Caco-2 (cell line): ENCODE data around the gene CUL3. TPM values are rescaled to one million over a fixed set of nuclear protein-coding genes. Genes with fewer than 3 reads are reported as not detected.
"Not testable (repeated sequence)": the region's sequence is repeated elsewhere in the genome, so short reads cannot be mapped to it uniquely, and the experiment has no call there.

Source experiments
- BruUV-seq: library from RNA; stranded (reverse); fragments of 400-500 nt; replicated peaks from 2 replicates; lab custom pipeline; 2021; lab: Mats Ljungman, UMichigan
- CTCF ChIA-PET: fragments of 300-600 bp; sonication (Branson Sonifier 250); formaldehyde crosslinking; loops from one replicate; lab custom pipeline; 2022; ENCODE audit warnings: antibody characterized with exemption; lab: Charles Lee
- POLR2A ChIA-PET: fragments of 300-600 bp; sonication (Branson Sonifier 250); formaldehyde crosslinking; loops from one replicate; lab custom pipeline; 2022; ENCODE audit warnings: antibody characterized with exemption; lab: Charles Lee
- DNase-seq, 2 experiments: peaks; one replicate each; pipeline versions ENCODE4 v3.0.0 to v3.0.0-alpha.2; 2020 to 2022
- H3K27me3 ChIP-seq: replicated peaks from 2 replicates; pipeline ENCODE4 v1.6.0; 2011; ENCODE audit warnings: low read length; ENCODE audit not compliant: control insufficient read depth, insufficient read depth
- H3K36me3 ChIP-seq: 2 replicates; pipeline ENCODE4 v1.5.1; 2011; ENCODE audit warnings: low read length; ENCODE audit not compliant: control insufficient read depth, insufficient read depth
- H3K4me1 ChIP-seq: fragments of 250-450 bp; sonication (Bioruptor Pico); 2 replicates; pipeline ENCODE4 v1.5.1; 2020; ENCODE audit warnings: mild to moderate bottlenecking
- H3K4me3 ChIP-seq: 2 replicates; pipeline ENCODE4 v1.5.1; 2011; ENCODE audit warnings: low read depth, mild to moderate bottlenecking, control low read depth, low read length
- H3K9me3 ChIP-seq: fragments of 250-450 bp; sonication (Bioruptor Pico); 2 replicates; pipeline ENCODE4 v1.5.1; 2020; ENCODE audit warnings: mild to moderate bottlenecking, moderate library complexity
- H3K27ac Mint-ChIP-seq: one replicate; pipeline ENCODE4 v1.8.0; 2022; ENCODE audit warnings: mixed read lengths; ENCODE audit not compliant: unreplicated experiment
- H3K27me3 Mint-ChIP-seq: one replicate; pipeline ENCODE4 v1.8.0; 2022; ENCODE audit warnings: mixed read lengths; ENCODE audit not compliant: insufficient read depth, unreplicated experiment
- H3K36me3 Mint-ChIP-seq: one replicate; pipeline ENCODE4 v1.8.0; 2022; ENCODE audit warnings: mild to moderate bottlenecking, mixed read lengths; ENCODE audit not compliant: insufficient read depth, unreplicated experiment
- H3K4me1 Mint-ChIP-seq: one replicate; pipeline ENCODE4 v1.8.0; 2022; ENCODE audit warnings: low read depth, mixed read lengths; ENCODE audit not compliant: unreplicated experiment
- H3K4me3 Mint-ChIP-seq: one replicate; pipeline ENCODE4 v1.8.0; 2022; ENCODE audit warnings: mild to moderate bottlenecking, moderate library complexity, mixed read lengths; ENCODE audit not compliant: unreplicated experiment
- H3K9me3 Mint-ChIP-seq: one replicate; pipeline ENCODE4 v1.8.0; 2022; ENCODE audit warnings: mixed read lengths; ENCODE audit not compliant: unreplicated experiment
- intact Hi-C: fragments of 100-400 bp; cut with micrococcal nuclease; formaldehyde crosslinking; loops from one replicate; pipeline ENCODE4 v1.10.0; 2022; ENCODE audit not compliant: unreplicated experiment
- total RNA-seq: library from RNA; stranded (reverse); gene quantifications from 2 replicates; pipeline ENCODE4 v1.2.3, GENCODE V29; 2022
- TF ChIP-seq, protein P1 (sequence below), 2 experiments: fragments of 200-600 bp in 1 of 2; IDR thresholded peaks; 1 replicate in 1 of 2; 2 replicates in 1 of 2; pipeline versions ENCODE4 v1.5.1 to v1.8.0; 2011 to 2022; ENCODE audit warnings: antibody characterized with exemption in 1 of 2, control low read depth in 1 of 2, inconsistent platforms in 1 of 2, low read depth in 1 of 2, low read length in 1 of 2, mild to moderate bottlenecking in 1 of 2, moderate library complexity in 1 of 2; ENCODE audit not compliant: insufficient read depth in 1 of 2, severe bottlenecking in 1 of 2, unreplicated experiment in 1 of 2

CUL3 gene
- total RNA-seq, 1 experiment from 2014 or later, result 66.3 TPM

DNA sequence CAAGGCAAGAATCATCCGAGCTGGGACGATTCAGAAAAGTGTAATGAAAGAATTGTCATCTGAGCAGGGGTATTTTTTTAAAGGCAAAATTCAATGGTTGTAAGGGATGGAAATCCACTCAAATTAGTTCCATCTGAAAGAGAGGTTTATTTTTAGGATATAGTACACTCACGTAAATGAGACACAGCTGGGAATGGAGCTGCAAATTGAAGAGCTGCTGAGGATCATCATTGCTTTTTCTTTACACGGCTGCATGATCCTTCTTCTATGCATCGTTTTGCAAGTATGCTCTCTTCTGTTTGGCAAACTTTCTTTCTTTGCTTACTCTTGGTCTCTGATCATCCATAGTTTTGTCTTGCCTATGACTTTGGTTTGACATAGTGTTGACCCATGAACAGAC is 27.4 kb upstream of the CUL3 start:
- no peaks in the 10 kb centered on the region for H3K9me3 ChIP-seq
- no TSS peak for BruUV-seq
- ChIA-PET POLR2A (no interaction called here), CTCF (no interaction called here)
- intact Hi-C loops, result loop anchor here (2.0 kb wide), 1 partner anchor 34 kb away; no protein-coding TSS in a partner anchor
- TF ChIP-seq, protein P1, sequence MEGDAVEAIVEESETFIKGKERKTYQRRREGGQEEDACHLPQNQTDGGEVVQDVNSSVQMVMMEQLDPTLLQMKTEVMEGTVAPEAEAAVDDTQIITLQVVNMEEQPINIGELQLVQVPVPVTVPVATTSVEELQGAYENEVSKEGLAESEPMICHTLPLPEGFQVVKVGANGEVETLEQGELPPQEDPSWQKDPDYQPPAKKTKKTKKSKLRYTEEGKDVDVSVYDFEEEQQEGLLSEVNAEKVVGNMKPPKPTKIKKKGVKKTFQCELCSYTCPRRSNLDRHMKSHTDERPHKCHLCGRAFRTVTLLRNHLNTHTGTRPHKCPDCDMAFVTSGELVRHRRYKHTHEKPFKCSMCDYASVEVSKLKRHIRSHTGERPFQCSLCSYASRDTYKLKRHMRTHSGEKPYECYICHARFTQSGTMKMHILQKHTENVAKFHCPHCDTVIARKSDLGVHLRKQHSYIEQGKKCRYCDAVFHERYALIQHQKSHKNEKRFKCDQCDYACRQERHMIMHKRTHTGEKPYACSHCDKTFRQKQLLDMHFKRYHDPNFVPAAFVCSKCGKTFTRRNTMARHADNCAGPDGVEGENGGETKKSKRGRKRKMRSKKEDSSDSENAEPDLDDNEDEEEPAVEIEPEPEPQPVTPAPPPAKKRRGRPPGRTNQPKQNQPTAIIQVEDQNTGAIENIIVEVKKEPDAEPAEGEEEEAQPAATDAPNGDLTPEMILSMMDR (IDR thresholded peaks at IDR 0.05; ENCODE audit: insufficient read depth in 1 of 2, low read depth in 1 of 2, low read length in 1 of 2, severe bottlenecking in 1 of 2, unreplicated experiment in 1 of 2), result no peak
- H3K36me3 Mint-ChIP-seq, result no peaks in the 10 kb centered on the region
- H3K4me3 ChIP-seq, result no peak overlapping the region
- H3K4me1 ChIP-seq, result no peaks in the 10 kb centered on the region
- no peak for DNase-seq
- H3K27me3 ChIP-seq, result no peaks in the 10 kb centered on the region
- H3K4me1 Mint-ChIP-seq, result no peaks in the 10 kb centered on the region
- H3K9me3 Mint-ChIP-seq, result no peaks in the 10 kb centered on the region
- H3K36me3 ChIP-seq, result no peaks in the 10 kb centered on the region
- H3K27ac Mint-ChIP-seq, result no peak overlapping the region
- H3K4me3 Mint-ChIP-seq, result no peak overlapping the region
- H3K27me3 Mint-ChIP-seq, result no peaks in the 10 kb centered on the region

DNA sequence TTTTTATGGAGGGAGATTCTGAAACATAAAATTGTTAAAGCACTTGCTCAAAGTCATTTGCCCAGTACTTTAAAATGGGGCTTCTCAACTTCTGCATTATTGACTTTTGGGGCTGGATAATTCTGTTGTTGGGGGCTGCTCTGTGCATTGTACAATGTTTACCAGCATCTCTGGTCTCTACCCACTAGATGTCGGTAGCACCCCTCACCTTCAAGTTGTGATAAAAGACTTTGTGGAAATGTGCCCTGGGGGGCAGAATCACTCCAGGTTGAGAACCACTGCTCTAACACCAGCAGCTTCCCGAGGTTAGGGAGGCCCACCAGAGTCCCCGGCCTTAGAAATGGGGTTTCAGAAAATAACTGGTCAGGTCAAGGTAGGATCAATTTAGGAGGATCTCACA is 26.8 kb upstream of the CUL3 start:
- BruUV-seq, result no TSS peak
- Mint-ChIP-seq H3K4me1 (no peaks in the 10 kb centered on the region), H3K27ac (no peak overlapping the region), H3K27me3 (no peaks in the 10 kb centered on the region), H3K4me3 (no peak overlapping the region), H3K9me3 (no peaks in the 10 kb centered on the region), H3K36me3 (no peaks in the 10 kb centered on the region)
- no peaks in the 10 kb centered on the region for H3K36me3 ChIP-seq
- no peaks in the 10 kb centered on the region for H3K9me3 ChIP-seq
- POLR2A ChIA-PET, result no interaction called here
- CTCF ChIA-PET, result no interaction called here
- intact Hi-C loops, result loop anchor here (2.0 kb wide), 1 partner anchor 35 kb away; no protein-coding TSS in a partner anchor
- no peak for DNase-seq
- no peaks in the 10 kb centered on the region for H3K27me3 ChIP-seq
- TF ChIP-seq, protein P1 (IDR thresholded peaks at IDR 0.05; ENCODE audit: insufficient read depth in 1 of 2, low read depth in 1 of 2, low read length in 1 of 2, severe bottlenecking in 1 of 2, unreplicated experiment in 1 of 2), result no peak
- H3K4me3 ChIP-seq, result no peak overlapping the region
- no peaks in the 10 kb centered on the region for H3K4me1 ChIP-seq

DNA sequence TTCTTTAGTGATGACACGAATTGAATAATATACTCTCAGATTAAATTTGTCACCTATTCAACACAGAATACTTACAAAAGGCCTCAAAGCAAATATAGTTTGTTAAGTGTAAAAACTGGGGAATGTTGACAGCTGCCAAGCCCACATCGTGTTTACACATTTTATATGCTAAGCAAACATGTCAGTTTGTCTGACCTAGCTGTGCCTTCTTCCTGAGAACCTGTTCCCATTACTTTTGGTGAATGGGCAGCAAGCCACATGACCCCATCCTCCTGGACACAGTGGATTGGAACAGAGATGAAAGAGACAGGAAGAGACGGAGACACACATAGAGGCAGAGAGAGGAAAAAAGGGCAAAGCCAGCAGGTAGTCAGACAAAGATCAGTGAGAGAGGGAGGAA is 22.9 kb upstream of the CUL3 start:
- no TSS peak for BruUV-seq
- Histone ChIP-seq H3K9me3 (no peaks in the 10 kb centered on the region), H3K27me3 (no peaks in the 10 kb centered on the region), H3K36me3 (no peaks in the 10 kb centered on the region), H3K4me1 (no peaks in the 10 kb centered on the region), H3K4me3 (no peak overlapping the region)
- Mint-ChIP-seq H3K36me3 (no peaks in the 10 kb centered on the region), H3K27ac (no peak overlapping the region), H3K4me3 (no peak overlapping the region), H3K9me3 (no peaks in the 10 kb centered on the region), H3K4me1 (no peaks in the 10 kb centered on the region), H3K27me3 (no peaks in the 10 kb centered on the region)
- CTCF ChIA-PET, result no interaction called here
- intact Hi-C loops, result no loop called here
- no peak for DNase-seq
- POLR2A ChIA-PET, result no interaction called here
- TF ChIP-seq, protein P1 (IDR thresholded peaks at IDR 0.05; ENCODE audit: insufficient read depth in 1 of 2, low read depth in 1 of 2, low read length in 1 of 2, severe bottlenecking in 1 of 2, unreplicated experiment in 1 of 2), result no peak

DNA sequence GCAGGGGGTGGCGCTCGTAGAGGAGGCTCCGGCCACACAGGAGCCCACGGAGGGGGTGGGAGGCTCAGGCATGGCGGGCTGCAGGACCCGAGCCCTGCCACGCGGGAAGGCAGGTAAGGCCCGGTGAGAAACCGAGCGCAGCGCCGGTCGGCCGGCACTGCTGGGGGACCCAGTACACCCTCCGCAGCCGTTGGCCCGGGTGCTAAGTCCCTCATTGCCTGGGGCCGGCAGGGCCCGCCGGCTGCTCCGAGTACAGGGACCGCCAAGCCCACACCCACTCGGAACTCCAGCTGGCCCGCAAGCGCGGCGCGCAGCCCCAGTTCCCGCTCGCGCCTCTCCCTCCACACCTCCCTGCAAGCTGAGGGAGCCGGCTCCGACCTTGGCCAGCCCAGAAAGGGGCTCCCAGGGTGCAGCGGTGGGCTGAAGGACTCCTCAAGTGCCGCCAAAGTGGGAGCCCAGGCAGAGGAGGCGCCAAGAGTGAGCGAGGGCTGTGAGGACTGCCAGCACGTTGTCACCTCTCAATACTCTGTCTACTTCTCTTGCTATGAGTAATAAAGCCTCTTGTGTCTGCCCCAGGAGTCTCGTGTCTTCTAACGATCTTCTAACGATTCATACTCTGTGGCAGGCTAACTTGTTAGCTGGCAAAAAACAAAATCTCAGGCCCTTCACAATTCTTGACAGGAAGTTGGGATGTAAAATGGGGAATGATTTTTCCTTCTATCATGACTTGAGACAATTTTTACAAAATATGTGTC is 18.8 kb upstream of the CUL3 start:
- H3K36me3 Mint-ChIP-seq, POLR2A ChIA-PET, H3K4me3 Mint-ChIP-seq, H3K36me3 ChIP-seq, intact Hi-C loops, BruUV-seq, CTCF ChIA-PET, H3K27ac Mint-ChIP-seq, H3K4me1 Mint-ChIP-seq, H3K4me1 ChIP-seq, H3K4me3 ChIP-seq, H3K27me3 ChIP-seq, H3K27me3 Mint-ChIP-seq, DNase-seq, H3K9me3 ChIP-seq, H3K9me3 Mint-ChIP-seq: not testable (repeated sequence)

DNA sequence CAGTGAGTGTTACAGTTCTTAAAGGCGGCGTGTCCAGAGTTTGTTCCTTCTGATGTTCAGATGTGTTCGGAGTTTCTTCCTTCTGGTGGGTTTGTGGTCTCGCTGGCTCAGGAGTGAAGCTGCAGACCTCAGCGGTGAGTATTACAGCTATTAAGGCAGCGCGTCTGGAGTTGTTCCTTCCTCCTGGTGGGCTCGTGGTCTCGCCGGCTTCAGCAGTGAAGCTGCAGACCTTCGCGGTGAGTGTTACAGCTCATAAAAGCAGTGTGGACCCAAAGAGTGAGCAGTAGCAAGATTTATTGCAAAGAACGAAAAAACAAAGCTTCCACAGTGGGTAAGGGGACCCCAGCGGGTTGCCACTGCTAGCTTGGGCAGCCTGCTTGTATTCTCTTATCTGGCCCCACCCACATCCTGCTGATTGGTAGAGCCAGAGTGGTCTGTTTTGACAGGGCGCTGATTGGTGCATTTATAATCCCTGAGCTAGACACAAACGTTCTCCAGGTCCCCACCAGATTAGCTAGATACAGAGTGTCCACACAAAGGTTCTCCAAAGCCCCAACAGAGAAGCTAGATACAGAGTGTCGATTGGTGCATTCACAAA is 17.7 kb upstream of the CUL3 start:
- H3K9me3 ChIP-seq, DNase-seq, BruUV-seq, H3K9me3 Mint-ChIP-seq, H3K4me1 ChIP-seq, POLR2A ChIA-PET, H3K36me3 Mint-ChIP-seq, H3K27me3 Mint-ChIP-seq, intact Hi-C loops, H3K4me3 Mint-ChIP-seq, H3K27me3 ChIP-seq, H3K4me1 Mint-ChIP-seq, H3K27ac Mint-ChIP-seq, H3K4me3 ChIP-seq, H3K36me3 ChIP-seq, CTCF ChIA-PET: not testable (repeated sequence)
